ENCODE measurements around the gene ALDOC. TPM values are rescaled to one million over a fixed set of nuclear protein-coding genes. Genes with fewer than 3 reads are reported as not detected.

ALDOC gene
- polyA plus RNA-seq, 2 of the 4 experiments (the other 2 are of a cell fraction): 1.9 to 6.3 TPM

DNA sequence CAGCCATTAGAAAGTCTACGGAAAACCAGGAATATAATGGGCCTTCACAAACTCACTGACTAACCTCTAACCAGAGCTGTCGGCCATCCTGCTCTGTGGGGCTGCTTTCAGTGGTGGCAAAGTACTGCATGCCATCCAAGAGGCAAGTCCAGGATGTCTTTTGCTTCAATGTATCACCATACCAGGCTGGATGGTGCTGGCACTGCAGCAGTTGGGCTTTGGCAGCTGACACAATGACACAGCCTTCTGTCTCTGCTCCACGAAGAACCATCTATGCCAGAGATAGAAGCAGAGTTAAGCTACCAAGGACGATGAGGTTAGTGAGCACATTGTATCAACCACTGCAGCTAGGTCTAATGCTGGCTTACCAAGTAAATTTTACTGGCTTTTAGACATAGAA is 47.0 kb upstream of the ALDOC start:
- H3K4me1 ChIP-seq: no peaks in the 10 kb centered on the region
- FAIRE-seq (no peak), DNase-seq (ENCODE audit: low read depth in 1 of 2, low spot score in 1 of 2) (no peak), ATAC-seq (no peak)
- no peak overlapping the region for H3K4me3 ChIP-seq
- H3K9me3 ChIP-seq: no peaks in the 10 kb centered on the region
- no peak for TF ChIP-seq ZC3H11A (IDR thresholded peaks at IDR 0.05)
- TF ChIP-seq, protein P1, sequence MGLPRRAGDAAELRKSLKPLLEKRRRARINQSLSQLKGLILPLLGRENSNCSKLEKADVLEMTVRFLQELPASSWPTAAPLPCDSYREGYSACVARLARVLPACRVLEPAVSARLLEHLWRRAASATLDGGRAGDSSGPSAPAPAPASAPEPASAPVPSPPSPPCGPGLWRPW (IDR thresholded peaks at IDR 0.05): no peak
- TF ChIP-seq FOXS1 (CRISPR knock-in tag; IDR thresholded peaks at IDR 0.05): no peak
- TF ChIP-seq, protein P2, sequence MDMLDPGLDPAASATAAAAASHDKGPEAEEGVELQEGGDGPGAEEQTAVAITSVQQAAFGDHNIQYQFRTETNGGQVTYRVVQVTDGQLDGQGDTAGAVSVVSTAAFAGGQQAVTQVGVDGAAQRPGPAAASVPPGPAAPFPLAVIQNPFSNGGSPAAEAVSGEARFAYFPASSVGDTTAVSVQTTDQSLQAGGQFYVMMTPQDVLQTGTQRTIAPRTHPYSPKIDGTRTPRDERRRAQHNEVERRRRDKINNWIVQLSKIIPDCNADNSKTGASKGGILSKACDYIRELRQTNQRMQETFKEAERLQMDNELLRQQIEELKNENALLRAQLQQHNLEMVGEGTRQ (IDR thresholded peaks at IDR 0.05): no peak
- no peak for TF ChIP-seq RCOR1 (IDR thresholded peaks at IDR 0.05; ENCODE audit: low read depth, low read length)
- TF ChIP-seq, protein P3, sequence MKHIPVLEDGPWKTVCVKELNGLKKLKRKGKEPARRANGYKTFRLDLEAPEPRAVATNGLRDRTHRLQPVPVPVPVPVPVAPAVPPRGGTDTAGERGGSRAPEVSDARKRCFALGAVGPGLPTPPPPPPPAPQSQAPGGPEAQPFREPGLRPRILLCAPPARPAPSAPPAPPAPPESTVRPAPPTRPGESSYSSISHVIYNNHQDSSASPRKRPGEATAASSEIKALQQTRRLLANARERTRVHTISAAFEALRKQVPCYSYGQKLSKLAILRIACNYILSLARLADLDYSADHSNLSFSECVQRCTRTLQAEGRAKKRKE (CRISPR knock-in tag; IDR thresholded peaks at IDR 0.05; ENCODE audit: low read depth): no peak
- TF ChIP-seq KDM1A (IDR thresholded peaks at IDR 0.05; ENCODE audit: low read depth): no peak
- TF ChIP-seq, protein P4, sequence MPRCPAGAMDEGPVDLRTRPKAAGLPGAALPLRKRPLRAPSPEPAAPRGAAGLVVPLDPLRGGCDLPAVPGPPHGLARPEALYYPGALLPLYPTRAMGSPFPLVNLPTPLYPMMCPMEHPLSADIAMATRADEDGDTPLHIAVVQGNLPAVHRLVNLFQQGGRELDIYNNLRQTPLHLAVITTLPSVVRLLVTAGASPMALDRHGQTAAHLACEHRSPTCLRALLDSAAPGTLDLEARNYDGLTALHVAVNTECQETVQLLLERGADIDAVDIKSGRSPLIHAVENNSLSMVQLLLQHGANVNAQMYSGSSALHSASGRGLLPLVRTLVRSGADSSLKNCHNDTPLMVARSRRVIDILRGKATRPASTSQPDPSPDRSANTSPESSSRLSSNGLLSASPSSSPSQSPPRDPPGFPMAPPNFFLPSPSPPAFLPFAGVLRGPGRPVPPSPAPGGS (IDR thresholded peaks at IDR 0.05): no peak
- TF ChIP-seq RNF2 (IDR thresholded peaks at IDR 0.05; ENCODE audit: borderline replicate concordance, low read depth): no peak
- TF ChIP-seq EHMT2 (IDR thresholded peaks at IDR 0.05; ENCODE audit: low read depth): no peak
- no peak for TF ChIP-seq CBX2 (IDR thresholded peaks at IDR 0.05; ENCODE audit: borderline replicate concordance, low read depth)
- TF ChIP-seq, protein P5, sequence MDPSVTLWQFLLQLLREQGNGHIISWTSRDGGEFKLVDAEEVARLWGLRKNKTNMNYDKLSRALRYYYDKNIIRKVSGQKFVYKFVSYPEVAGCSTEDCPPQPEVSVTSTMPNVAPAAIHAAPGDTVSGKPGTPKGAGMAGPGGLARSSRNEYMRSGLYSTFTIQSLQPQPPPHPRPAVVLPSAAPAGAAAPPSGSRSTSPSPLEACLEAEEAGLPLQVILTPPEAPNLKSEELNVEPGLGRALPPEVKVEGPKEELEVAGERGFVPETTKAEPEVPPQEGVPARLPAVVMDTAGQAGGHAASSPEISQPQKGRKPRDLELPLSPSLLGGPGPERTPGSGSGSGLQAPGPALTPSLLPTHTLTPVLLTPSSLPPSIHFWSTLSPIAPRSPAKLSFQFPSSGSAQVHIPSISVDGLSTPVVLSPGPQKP (IDR thresholded peaks at IDR 0.05; ENCODE audit: low read depth, low read length): no peak
- TF ChIP-seq HDAC2 (IDR thresholded peaks at IDR 0.05): no peak
- TF ChIP-seq TFCP2L1 (CRISPR knock-in tag; IDR thresholded peaks at IDR 0.05): no peak
- no peak for TF ChIP-seq ZSCAN20 (CRISPR knock-in tag; IDR thresholded peaks at IDR 0.05)
- no peak for TF ChIP-seq GATA3 (IDR thresholded peaks at IDR 0.05; ENCODE audit: borderline replicate concordance)
- TF ChIP-seq, protein P6, sequence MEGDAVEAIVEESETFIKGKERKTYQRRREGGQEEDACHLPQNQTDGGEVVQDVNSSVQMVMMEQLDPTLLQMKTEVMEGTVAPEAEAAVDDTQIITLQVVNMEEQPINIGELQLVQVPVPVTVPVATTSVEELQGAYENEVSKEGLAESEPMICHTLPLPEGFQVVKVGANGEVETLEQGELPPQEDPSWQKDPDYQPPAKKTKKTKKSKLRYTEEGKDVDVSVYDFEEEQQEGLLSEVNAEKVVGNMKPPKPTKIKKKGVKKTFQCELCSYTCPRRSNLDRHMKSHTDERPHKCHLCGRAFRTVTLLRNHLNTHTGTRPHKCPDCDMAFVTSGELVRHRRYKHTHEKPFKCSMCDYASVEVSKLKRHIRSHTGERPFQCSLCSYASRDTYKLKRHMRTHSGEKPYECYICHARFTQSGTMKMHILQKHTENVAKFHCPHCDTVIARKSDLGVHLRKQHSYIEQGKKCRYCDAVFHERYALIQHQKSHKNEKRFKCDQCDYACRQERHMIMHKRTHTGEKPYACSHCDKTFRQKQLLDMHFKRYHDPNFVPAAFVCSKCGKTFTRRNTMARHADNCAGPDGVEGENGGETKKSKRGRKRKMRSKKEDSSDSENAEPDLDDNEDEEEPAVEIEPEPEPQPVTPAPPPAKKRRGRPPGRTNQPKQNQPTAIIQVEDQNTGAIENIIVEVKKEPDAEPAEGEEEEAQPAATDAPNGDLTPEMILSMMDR (IDR thresholded peaks at IDR 0.05): no peak
- TF ChIP-seq JUNB (IDR thresholded peaks at IDR 0.05): no peak
- ChIA-PET POLR2A (interaction anchor here (1.6 kb wide), 1 partner anchor 52 kb away, joined by 4 read pairs; no protein-coding TSS in a partner anchor), CTCF (interaction anchor here (0.7 to 3.0 kb wide), 8 partner anchors 9 to 129 kb away, joined by 3 to 10 read pairs (median 4); no protein-coding TSS in a partner anchor)
- H3K27ac ChIP-seq: no peak overlapping the region
- WGBS (ENCODE audit: missing lambda C conversion rate): 89% methylated on average over 4 of the region's 4 CpGs
- no peak overlapping the region for H3K4me2 ChIP-seq

DNA sequence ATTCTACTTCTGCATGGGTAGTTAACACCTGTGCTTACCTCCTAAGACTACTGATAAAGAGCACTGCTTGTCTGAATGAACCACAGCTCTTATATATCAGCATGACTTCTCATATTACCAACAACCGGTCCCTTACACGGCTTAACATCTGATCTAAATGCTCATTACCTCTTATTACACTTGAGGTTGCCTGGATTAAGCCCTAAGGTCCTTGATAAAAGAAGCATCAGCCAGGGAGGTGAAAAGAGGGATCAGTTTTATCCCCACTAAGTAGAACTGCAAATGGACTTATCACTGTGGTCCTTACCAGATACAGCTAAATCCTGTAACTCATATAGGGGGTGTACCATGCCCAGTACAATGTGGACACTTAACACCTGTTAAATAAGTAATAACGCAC is 45.5 kb upstream of the ALDOC start:
- Histone ChIP-seq H3K4me2 (no peak overlapping the region), H3K27ac (no peak overlapping the region), H3K9me3 (no peaks in the 10 kb centered on the region), H3K4me3 (no peak overlapping the region), H3K4me1 (no peaks in the 10 kb centered on the region)
- ATAC-seq: no peak
- POLR2A ChIA-PET: no interaction called here
- TF ChIP-seq HEYL (CRISPR knock-in tag; IDR thresholded peaks at IDR 0.05) (no peak), ESRRA (IDR thresholded peaks at IDR 0.05; ENCODE audit: borderline replicate concordance, low read length) (no peak), TP53 (CRISPR knock-in tag; IDR thresholded peaks at IDR 0.05) (no peak), SREBF2 (IDR thresholded peaks at IDR 0.05) (no peak), PHF8 (IDR thresholded peaks at IDR 0.05; ENCODE audit: borderline replicate concordance, low read depth) (no peak), ZSCAN20 (CRISPR knock-in tag; IDR thresholded peaks at IDR 0.05) (no peak), RFX5 (IDR thresholded peaks at IDR 0.05) (no peak), NR3C1 (IDR thresholded peaks at IDR 0.05) (no peak), RARB (CRISPR knock-in tag; IDR thresholded peaks at IDR 0.05) (no peak), RNF2 (IDR thresholded peaks at IDR 0.05; ENCODE audit: borderline replicate concordance, low read depth) (no peak), FOSB (CRISPR knock-in tag; IDR thresholded peaks at IDR 0.05) (no peak), JUNB (IDR thresholded peaks at IDR 0.05) (no peak), EHMT2 (IDR thresholded peaks at IDR 0.05; ENCODE audit: low read depth) (no peak), ZFP36 (IDR thresholded peaks at IDR 0.05; ENCODE audit: borderline replicate concordance, partially characterized antibody) (no peak), HDAC2 (IDR thresholded peaks at IDR 0.05) (no peak)
- TF ChIP-seq, protein P5 (IDR thresholded peaks at IDR 0.05; ENCODE audit: low read depth, low read length): no peak
- TF ChIP-seq, protein P7, sequence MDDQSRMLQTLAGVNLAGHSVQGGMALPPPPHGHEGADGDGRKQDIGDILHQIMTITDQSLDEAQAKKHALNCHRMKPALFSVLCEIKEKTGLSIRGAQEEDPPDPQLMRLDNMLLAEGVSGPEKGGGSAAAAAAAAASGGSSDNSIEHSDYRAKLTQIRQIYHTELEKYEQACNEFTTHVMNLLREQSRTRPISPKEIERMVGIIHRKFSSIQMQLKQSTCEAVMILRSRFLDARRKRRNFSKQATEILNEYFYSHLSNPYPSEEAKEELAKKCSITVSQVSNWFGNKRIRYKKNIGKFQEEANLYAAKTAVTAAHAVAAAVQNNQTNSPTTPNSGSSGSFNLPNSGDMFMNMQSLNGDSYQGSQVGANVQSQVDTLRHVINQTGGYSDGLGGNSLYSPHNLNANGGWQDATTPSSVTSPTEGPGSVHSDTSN (IDR thresholded peaks at IDR 0.05): no peak
- TF ChIP-seq, protein P8, sequence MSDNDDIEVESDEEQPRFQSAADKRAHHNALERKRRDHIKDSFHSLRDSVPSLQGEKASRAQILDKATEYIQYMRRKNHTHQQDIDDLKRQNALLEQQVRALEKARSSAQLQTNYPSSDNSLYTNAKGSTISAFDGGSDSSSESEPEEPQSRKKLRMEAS (IDR thresholded peaks at IDR 0.05): no peak
- WGBS (ENCODE audit: missing lambda C conversion rate): 97% methylated on average over 3 of the region's 3 CpGs
- CTCF ChIA-PET: interaction anchor here (0.6 to 3.7 kb wide), 10 partner anchors 8 to 129 kb away, joined by 3 to 11 read pairs (median 5); partner anchors contain the start of gene BLTP2
- no peak for DNase-seq (ENCODE audit: low read depth in 1 of 2, low spot score in 1 of 2)
- FAIRE-seq: no peak
